HUES6 (cell line): ENCODE measurements around the gene BLVRB.
"Not testable (repeated sequence)": the region's sequence is repeated elsewhere in the genome, so short reads cannot be mapped to it uniquely, and the experiment has no call there.

ENCODE experiments used
- H3K27ac ChIP-seq: 2 replicates; pipeline ENCODE4 v1.7.0; 2013; ENCODE audit warnings: low read depth, mild to moderate bottlenecking, low read length, inconsistent platforms
- H3K27me3 ChIP-seq: 2 replicates; pipeline ENCODE4 v1.6.1; 2013; ENCODE audit warnings: low read length; ENCODE audit not compliant: control insufficient read depth, insufficient read depth
- H3K36me3 ChIP-seq: 2 replicates; pipeline ENCODE4 v1.6.1; 2013; ENCODE audit warnings: low read length; ENCODE audit not compliant: control insufficient read depth, insufficient read depth
- H3K4me1 ChIP-seq: 2 replicates; pipeline ENCODE4 v1.6.1; 2013; ENCODE audit warnings: low read length; ENCODE audit not compliant: control insufficient read depth, insufficient read depth
- H3K4me3 ChIP-seq: 2 replicates; pipeline ENCODE4 v1.5.1; 2013; ENCODE audit warnings: low read depth, low read length
- H3K9ac ChIP-seq: one replicate; pipeline ENCODE4 v1.6.1; 2013; ENCODE audit warnings: mild to moderate bottlenecking, low read length
- H3K9me3 ChIP-seq: 2 replicates; pipeline ENCODE4 v1.6.1; 2013; ENCODE audit warnings: low read depth, low read length; ENCODE audit not compliant: control insufficient read depth, insufficient read depth

The BLVRB gene

GRCh38 chr19:40463587-40464037 lies 1.9 kb downstream of the BLVRB start:
- not testable (repeated sequence) for H3K4me3 ChIP-seq, H3K9me3 ChIP-seq, H3K36me3 ChIP-seq, H3K27ac ChIP-seq, H3K9ac ChIP-seq
- peaks cover 27% of the 10 kb centered on the region for H3K27me3 ChIP-seq
- peaks cover 17% of the 10 kb centered on the region for H3K4me1 ChIP-seq

- no peak overlapping the region for H3K9ac ChIP-seq
- peaks cover 9% of the 10 kb centered on the region for H3K27me3 ChIP-seq
- H3K36me3 ChIP-seq, result peaks cover 3% of the 10 kb centered on the region; the same call in 1 of the 2 replicates
- H3K27ac ChIP-seq, result no peak overlapping the region
- H3K4me3 ChIP-seq, result no peak overlapping the region
- no peaks in the 10 kb centered on the region for H3K9me3 ChIP-seq
- H3K4me1 ChIP-seq, result peaks cover 16% of the 10 kb centered on the region
Observed at GRCh38 chr19:40461669-40462221, 3.8 kb downstream of the BLVRB start.

GRCh38 chr19:40460185-40460584 lies 5.4 kb downstream of the BLVRB start:
- Histone ChIP-seq H3K4me1 (peaks cover 8% of the 10 kb centered on the region), H3K9ac (no peak overlapping the region), H3K9me3 (no peaks in the 10 kb centered on the region), H3K36me3 (peaks cover 3% of the 10 kb centered on the region; the same call in 1 of the 2 replicates), H3K27ac (no peak overlapping the region), H3K27me3 (no peaks in the 10 kb centered on the region), H3K4me3 (no peak overlapping the region)

- H3K27me3 ChIP-seq, result no peaks in the 10 kb centered on the region
- H3K27ac ChIP-seq, result no peak overlapping the region
- peaks cover 3% of the 10 kb centered on the region; the same call in 1 of the 2 replicates for H3K36me3 ChIP-seq
- no peaks in the 10 kb centered on the region for H3K9me3 ChIP-seq
- H3K4me1 ChIP-seq, result no peaks in the 10 kb centered on the region
- no peak overlapping the region for H3K4me3 ChIP-seq
- H3K9ac ChIP-seq, result no peak overlapping the region
Observed at GRCh38 chr19:40458597-40458974, 7.0 kb downstream of the BLVRB start.

- Histone ChIP-seq H3K4me1 (no peaks in the 10 kb centered on the region), H3K36me3 (peaks cover 3% of the 10 kb centered on the region; the same call in 1 of the 2 replicates), H3K27me3 (no peaks in the 10 kb centered on the region), H3K4me3 (no peak overlapping the region), H3K9me3 (no peaks in the 10 kb centered on the region), H3K9ac (no peak overlapping the region), H3K27ac (no peak overlapping the region)
Observed at GRCh38 chr19:40457953-40458596, 7.5 kb downstream of the BLVRB start.

GRCh38 chr19:40457048-40457447 lies 8.5 kb downstream of the BLVRB start:
- Histone ChIP-seq H3K4me3 (no peak overlapping the region), H3K4me1 (no peaks in the 10 kb centered on the region), H3K27ac (no peak overlapping the region), H3K9ac (no peak overlapping the region), H3K27me3 (no peaks in the 10 kb centered on the region), H3K36me3 (peaks cover 3% of the 10 kb centered on the region; the same call in 1 of the 2 replicates), H3K9me3 (no peaks in the 10 kb centered on the region)

GRCh38 chr19:40453943-40454342 lies 11.6 kb downstream of the BLVRB start:
- H3K4me3 ChIP-seq, H3K27ac ChIP-seq, H3K4me1 ChIP-seq, H3K9ac ChIP-seq, H3K36me3 ChIP-seq, H3K9me3 ChIP-seq, H3K27me3 ChIP-seq: not testable (repeated sequence)

GRCh38 chr19:40453151-40453735 lies 12.3 kb downstream of the BLVRB start:
- Histone ChIP-seq H3K27ac (no peak overlapping the region), H3K9me3 (no peaks in the 10 kb centered on the region), H3K27me3 (no peaks in the 10 kb centered on the region), H3K4me3 (no peak overlapping the region), H3K4me1 (peaks cover 3% of the 10 kb centered on the region; the same call in 1 of the 2 replicates), H3K9ac (no peak overlapping the region), H3K36me3 (peaks cover 3% of the 10 kb centered on the region; the same call in 1 of the 2 replicates)

- Histone ChIP-seq H3K36me3 (peaks cover 5% of the 10 kb centered on the region), H3K27me3 (no peaks in the 10 kb centered on the region), H3K4me1 (peaks cover 3% of the 10 kb centered on the region; the same call in 1 of the 2 replicates), H3K9me3 (no peaks in the 10 kb centered on the region), H3K27ac (no peak overlapping the region), H3K9ac (no peak overlapping the region), H3K4me3 (no peak overlapping the region)
Observed at GRCh38 chr19:40452016-40452415, 13.5 kb downstream of the BLVRB start.

- Histone ChIP-seq H3K9ac (no peak overlapping the region), H3K27ac (no peak overlapping the region), H3K4me1 (peaks cover 13% of the 10 kb centered on the region), H3K4me3 (no peak overlapping the region), H3K36me3 (peaks cover 5% of the 10 kb centered on the region), H3K9me3 (no peaks in the 10 kb centered on the region), H3K27me3 (no peaks in the 10 kb centered on the region)
Observed at GRCh38 chr19:40450664-40451063, 14.9 kb downstream of the BLVRB start.

GRCh38 chr19:40449506-40449905 lies 16.0 kb downstream of the BLVRB start:
- Histone ChIP-seq H3K36me3 (peaks cover 5% of the 10 kb centered on the region), H3K27ac (no peak overlapping the region), H3K9ac (no peak overlapping the region), H3K4me3 (no peak overlapping the region), H3K27me3 (no peaks in the 10 kb centered on the region), H3K4me1 (peaks cover 16% of the 10 kb centered on the region), H3K9me3 (no peaks in the 10 kb centered on the region)
